Central memory CD8-positive, alpha-beta T cell (primary cell): Measurements from ENCODE around the gene LTB4R.
"Not testable (repeated sequence)": the region's sequence is repeated elsewhere in the genome, so short reads cannot be mapped to it uniquely, and the experiment has no call there.

ENCODE experiments used
- ATAC-seq: fragments of 150-1000 bp; cut with Tn5 transposase; replicated peaks from 2 replicates; pipeline ENCODE4 v1.10.0; 2022; ENCODE audit warnings: mild to moderate bottlenecking, moderate FRiP score, moderate number of reproducible peaks; ENCODE audit not compliant: poor library complexity, severe bottlenecking; ENCODE audit errors: extremely low read depth
- DNase-seq, 2 donors: peaks; one replicate each; pipeline ENCODE4 v3.0.0; 2021; ENCODE audit warnings: low spot score in 2 of 2
- H3K27ac Mint-ChIP-seq: one replicate; pipeline ENCODE4 v1.8.0; 2022; ENCODE audit warnings: low read depth, mild to moderate bottlenecking, moderate library complexity, mixed read lengths
- H3K27me3 Mint-ChIP-seq: one replicate; pipeline ENCODE4 v1.8.0; 2022; ENCODE audit warnings: mixed read lengths
- H3K36me3 Mint-ChIP-seq: one replicate; pipeline ENCODE4 v1.8.0; 2022; ENCODE audit warnings: mild to moderate bottlenecking, moderate library complexity, mixed read lengths; ENCODE audit not compliant: insufficient read depth
- H3K4me1 Mint-ChIP-seq: one replicate; pipeline ENCODE4 v1.8.0; 2022; ENCODE audit warnings: mixed read lengths
- H3K4me3 Mint-ChIP-seq: one replicate; pipeline ENCODE4 v1.8.0; 2022; ENCODE audit warnings: mild to moderate bottlenecking, moderate library complexity, mixed read lengths
- H3K9me3 Mint-ChIP-seq: one replicate; pipeline ENCODE4 v1.8.0; 2022; ENCODE audit warnings: mixed read lengths

LTB4R gene

DNA sequence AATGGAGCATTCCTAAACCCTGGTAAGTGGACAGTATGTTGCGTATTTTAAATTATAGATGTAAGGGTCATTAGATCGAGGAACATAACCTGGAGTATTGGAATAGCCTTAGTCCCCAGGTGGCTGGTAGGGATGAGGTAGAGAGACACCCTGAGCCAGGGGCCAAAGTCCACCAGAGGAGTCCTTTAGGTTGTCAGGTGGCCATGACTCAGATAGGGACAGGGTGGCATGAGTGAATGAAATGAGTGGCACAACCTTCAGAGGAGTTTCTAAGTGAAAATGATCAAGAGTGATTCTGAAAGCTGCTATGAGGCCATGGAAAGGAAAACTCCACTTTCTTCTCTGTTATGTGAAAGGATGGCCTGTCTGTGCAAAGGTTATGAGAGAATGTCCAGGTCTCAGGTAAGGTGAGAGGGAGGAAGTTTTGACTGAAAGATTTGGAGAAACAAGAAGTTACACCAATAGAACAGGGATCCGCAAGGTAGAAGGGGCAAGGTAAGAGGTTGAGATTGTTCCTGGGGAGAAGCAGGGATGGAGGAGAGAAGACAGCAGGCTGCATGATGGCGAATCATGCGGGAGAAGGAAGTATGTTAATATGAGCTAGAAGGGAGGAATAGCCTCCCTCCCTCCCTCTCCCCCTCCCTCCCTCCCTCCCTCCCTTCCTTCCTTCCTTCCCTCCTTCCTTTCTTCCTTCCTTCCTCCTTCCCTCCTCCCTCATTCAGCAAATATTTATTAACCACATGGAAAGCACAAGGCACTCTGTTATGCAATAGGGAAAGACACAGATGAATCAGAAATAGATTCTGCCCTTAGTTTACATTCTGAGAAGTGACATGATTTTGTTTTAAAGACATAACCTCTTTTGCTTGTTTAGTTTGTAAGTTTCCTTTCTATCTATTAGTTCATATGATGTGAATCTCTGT lies 42.5 kb downstream of the LTB4R start:
- peaks cover 71% of the 10 kb centered on the region for H3K27me3 Mint-ChIP-seq
- DNase-seq (no peak), ATAC-seq (no peak)
- H3K4me1 Mint-ChIP-seq: no peaks in the 10 kb centered on the region
- H3K4me3 Mint-ChIP-seq: no peak overlapping the region
- no peaks in the 10 kb centered on the region for H3K9me3 Mint-ChIP-seq
- H3K36me3 Mint-ChIP-seq: no peaks in the 10 kb centered on the region
- H3K27ac Mint-ChIP-seq: no peak overlapping the region

- peaks cover 66% of the 10 kb centered on the region for H3K27me3 Mint-ChIP-seq
- H3K36me3 Mint-ChIP-seq, ATAC-seq, H3K4me1 Mint-ChIP-seq, DNase-seq, H3K27ac Mint-ChIP-seq, H3K4me3 Mint-ChIP-seq, H3K9me3 Mint-ChIP-seq: not testable (repeated sequence)
Measured at GRCh38 chr14:24354482-24354825, 43.2 kb downstream of the LTB4R start.

GRCh38 chr14:24355009-24355408 lies 43.7 kb downstream of the LTB4R start:
- peaks cover 66% of the 10 kb centered on the region for H3K27me3 Mint-ChIP-seq
- H3K27ac Mint-ChIP-seq: no peak overlapping the region
- no peak for ATAC-seq
- H3K4me3 Mint-ChIP-seq: no peak overlapping the region
- H3K9me3 Mint-ChIP-seq: no peaks in the 10 kb centered on the region
- H3K4me1 Mint-ChIP-seq: no peaks in the 10 kb centered on the region
- no peak for DNase-seq
- H3K36me3 Mint-ChIP-seq: no peaks in the 10 kb centered on the region

DNA sequence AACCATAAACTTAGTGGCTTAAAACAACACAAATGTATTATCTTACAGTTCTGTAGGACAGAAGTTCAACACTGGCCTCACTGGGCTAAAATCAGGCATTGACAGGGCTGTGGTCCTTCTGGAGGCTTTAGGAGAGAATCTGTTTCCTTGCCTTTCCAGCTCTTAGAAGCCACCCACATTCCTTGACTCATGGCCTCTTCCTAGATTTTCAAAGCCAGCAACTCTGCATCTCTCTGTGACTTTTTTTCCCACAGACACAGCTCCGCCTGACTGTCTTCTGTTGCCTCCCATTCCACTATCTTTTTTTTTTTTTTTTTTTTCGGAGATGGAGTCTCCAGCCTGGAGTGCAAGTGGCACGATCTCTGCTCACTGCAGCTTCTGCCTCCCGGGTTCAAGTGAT lies 44.9 kb downstream of the LTB4R start:
- Mint-ChIP-seq H3K27ac (no peak overlapping the region), H3K9me3 (no peaks in the 10 kb centered on the region), H3K4me1 (no peaks in the 10 kb centered on the region), H3K27me3 (peaks cover 56% of the 10 kb centered on the region), H3K36me3 (no peaks in the 10 kb centered on the region), H3K4me3 (no peak overlapping the region)
- no peak for ATAC-seq
- DNase-seq: no peak

DNA sequence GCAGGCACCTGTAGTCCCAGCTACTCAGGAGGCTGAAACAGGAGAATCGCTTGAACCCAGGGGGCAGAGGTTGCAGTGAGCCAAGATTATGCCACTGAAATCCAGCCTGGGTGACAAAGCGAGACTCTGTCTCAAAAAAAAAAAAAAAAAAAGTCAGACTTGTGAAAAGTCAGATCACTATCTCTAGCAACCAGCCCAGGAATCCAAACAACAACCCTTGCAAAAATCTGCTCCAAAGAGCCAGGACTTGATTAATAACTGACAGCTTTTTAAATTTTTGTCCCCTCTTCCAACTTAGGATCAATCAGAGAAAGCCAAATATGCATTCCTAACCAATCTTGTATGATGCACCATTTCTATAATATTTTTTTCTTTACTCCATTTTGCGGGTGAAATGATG lies 49.0 kb downstream of the LTB4R start:
- peaks cover 54% of the 10 kb centered on the region for H3K27me3 Mint-ChIP-seq
- DNase-seq: no peak
- no peaks in the 10 kb centered on the region for H3K9me3 Mint-ChIP-seq
- ATAC-seq: no peak
- H3K27ac Mint-ChIP-seq: no peak overlapping the region
- H3K4me3 Mint-ChIP-seq: no peak overlapping the region
- H3K4me1 Mint-ChIP-seq: no peaks in the 10 kb centered on the region
- no peaks in the 10 kb centered on the region for H3K36me3 Mint-ChIP-seq

GRCh38 chr14:24361326-24361725 lies 50.0 kb downstream of the LTB4R start:
- H3K27ac Mint-ChIP-seq: no peak overlapping the region
- H3K4me3 Mint-ChIP-seq: no peak overlapping the region
- peaks cover 5% of the 10 kb centered on the region for H3K36me3 Mint-ChIP-seq
- H3K27me3 Mint-ChIP-seq: peaks cover 65% of the 10 kb centered on the region
- H3K9me3 Mint-ChIP-seq: no peaks in the 10 kb centered on the region
- ATAC-seq (no peak), DNase-seq (no peak)
- H3K4me1 Mint-ChIP-seq: peaks cover 8% of the 10 kb centered on the region

- H3K9me3 Mint-ChIP-seq: no peaks in the 10 kb centered on the region
Measured at GRCh38 chr14:24362241-24362960, 51.1 kb downstream of the LTB4R start.

GRCh38 chr14:24363401-24363800 lies 52.1 kb downstream of the LTB4R start:
- no peak for DNase-seq
- ATAC-seq: no peak
- Mint-ChIP-seq H3K27ac (no peak overlapping the region), H3K4me3 (no peak overlapping the region), H3K4me1 (peaks cover 27% of the 10 kb centered on the region), H3K9me3 (no peaks in the 10 kb centered on the region), H3K36me3 (peaks cover 5% of the 10 kb centered on the region), H3K27me3 (peaks cover 72% of the 10 kb centered on the region)

More at GRCh38 chr14:24362241-24362960, 51.1 kb downstream of the LTB4R start:
- DNase-seq (no peak), ATAC-seq (no peak)
- H3K4me1 Mint-ChIP-seq: peaks cover 17% of the 10 kb centered on the region
- H3K27ac Mint-ChIP-seq: no peak overlapping the region
- H3K36me3 Mint-ChIP-seq: peaks cover 5% of the 10 kb centered on the region
- H3K4me3 Mint-ChIP-seq: no peak overlapping the region
- peaks cover 71% of the 10 kb centered on the region for H3K27me3 Mint-ChIP-seq

DNA sequence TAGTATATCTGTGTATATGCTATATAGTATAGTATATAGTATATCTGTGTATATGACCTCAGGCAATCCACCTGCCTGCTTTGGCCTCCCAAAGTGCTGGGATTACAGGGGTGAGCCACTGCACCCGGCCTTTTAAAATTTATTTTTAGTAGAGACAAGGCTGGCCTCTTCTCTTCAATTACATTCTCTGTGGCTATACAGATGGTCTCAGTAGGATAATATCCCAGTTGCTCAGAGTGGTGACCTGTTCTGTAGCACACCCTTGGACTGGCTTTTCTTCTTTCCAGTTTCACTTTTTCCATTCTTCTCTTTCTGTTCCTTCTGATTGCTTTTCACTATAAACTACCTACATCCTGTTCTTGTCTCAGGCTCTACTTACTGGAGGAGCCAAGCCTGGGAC lies 53.5 kb downstream of the LTB4R start:
- DNase-seq: no peak
- H3K36me3 Mint-ChIP-seq: peaks cover 7% of the 10 kb centered on the region
- no peak for ATAC-seq
- no peaks in the 10 kb centered on the region for H3K9me3 Mint-ChIP-seq
- no peak overlapping the region for H3K4me3 Mint-ChIP-seq
- H3K27me3 Mint-ChIP-seq: peaks cover 80% of the 10 kb centered on the region
- H3K27ac Mint-ChIP-seq: no peak overlapping the region
- peaks cover 34% of the 10 kb centered on the region for H3K4me1 Mint-ChIP-seq

DNA sequence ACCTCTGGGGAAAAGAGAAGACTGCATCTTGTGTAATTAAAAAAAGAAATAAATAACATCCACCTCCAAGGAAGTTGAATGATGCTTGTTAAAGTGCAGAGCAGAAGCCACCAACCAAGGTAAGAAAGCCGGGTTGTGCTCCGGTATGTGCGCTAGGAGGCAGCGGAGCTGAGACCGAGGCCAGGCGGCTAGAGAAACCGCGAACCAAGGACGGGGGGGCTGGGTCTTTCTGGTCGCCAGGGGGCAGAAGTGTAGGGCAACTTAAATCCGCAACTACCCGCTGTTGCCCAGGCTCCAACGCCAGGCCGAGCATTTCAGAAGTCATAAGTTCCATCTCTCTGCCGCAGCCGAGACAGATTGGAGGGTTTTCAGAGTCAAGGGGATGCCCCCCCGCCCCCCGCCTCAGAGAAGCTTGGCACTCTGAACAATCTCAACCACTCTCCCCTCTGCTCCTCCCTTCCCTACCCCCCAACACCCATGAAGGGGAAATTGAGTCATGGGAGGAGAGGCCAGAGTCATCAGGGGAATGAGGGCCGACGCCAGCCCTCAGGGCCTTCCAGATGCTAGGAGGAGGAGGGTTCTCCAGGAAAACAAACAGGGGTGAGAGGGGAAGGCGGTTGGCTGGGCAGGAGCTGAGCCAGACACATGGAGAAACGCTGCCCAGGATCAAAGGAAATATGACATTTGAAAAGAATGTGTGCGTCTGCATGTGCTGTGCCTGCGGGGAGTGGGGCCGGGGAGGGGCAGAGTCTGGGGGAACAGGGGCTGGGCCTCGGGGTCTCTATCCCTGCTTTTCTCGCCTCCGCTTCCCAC lies 54.5 kb downstream of the LTB4R start:
- peak overlapping the region; percentile 45 for H3K4me3 Mint-ChIP-seq
- H3K36me3 Mint-ChIP-seq: peaks cover 7% of the 10 kb centered on the region
- peaks cover 77% of the 10 kb centered on the region for H3K27me3 Mint-ChIP-seq
- ATAC-seq: peak; percentile 45
- peaks cover 34% of the 10 kb centered on the region for H3K4me1 Mint-ChIP-seq
- no peaks in the 10 kb centered on the region for H3K9me3 Mint-ChIP-seq
- peak in 1 of 2 donors; percentile 40 for DNase-seq
- H3K27ac Mint-ChIP-seq: no peak overlapping the region

DNA sequence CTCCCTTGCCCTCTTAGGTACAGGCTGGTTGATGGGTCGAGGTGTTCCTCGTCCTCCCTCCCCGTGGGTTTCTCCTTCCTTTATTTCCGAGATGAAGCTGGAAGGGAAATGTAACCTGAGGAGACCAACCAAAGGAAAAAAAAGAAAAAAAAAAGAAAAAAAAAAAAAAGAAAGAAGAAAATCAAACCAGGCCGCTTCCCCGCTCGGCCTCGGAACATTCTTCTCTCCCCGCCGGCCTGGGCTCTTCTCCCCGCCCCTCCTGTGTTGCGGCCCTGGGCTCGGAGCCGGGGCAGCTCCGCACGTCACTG lies 55.1 kb downstream of the LTB4R start:
- H3K27ac Mint-ChIP-seq: no peak overlapping the region
- ATAC-seq (no peak), DNase-seq (no peak)
- peaks cover 7% of the 10 kb centered on the region for H3K36me3 Mint-ChIP-seq
- H3K27me3 Mint-ChIP-seq: peaks cover 75% of the 10 kb centered on the region
- H3K9me3 Mint-ChIP-seq: no peaks in the 10 kb centered on the region
- H3K4me1 Mint-ChIP-seq: peaks cover 34% of the 10 kb centered on the region
- H3K4me3 Mint-ChIP-seq: peak overlapping the region; percentile 70

DNA sequence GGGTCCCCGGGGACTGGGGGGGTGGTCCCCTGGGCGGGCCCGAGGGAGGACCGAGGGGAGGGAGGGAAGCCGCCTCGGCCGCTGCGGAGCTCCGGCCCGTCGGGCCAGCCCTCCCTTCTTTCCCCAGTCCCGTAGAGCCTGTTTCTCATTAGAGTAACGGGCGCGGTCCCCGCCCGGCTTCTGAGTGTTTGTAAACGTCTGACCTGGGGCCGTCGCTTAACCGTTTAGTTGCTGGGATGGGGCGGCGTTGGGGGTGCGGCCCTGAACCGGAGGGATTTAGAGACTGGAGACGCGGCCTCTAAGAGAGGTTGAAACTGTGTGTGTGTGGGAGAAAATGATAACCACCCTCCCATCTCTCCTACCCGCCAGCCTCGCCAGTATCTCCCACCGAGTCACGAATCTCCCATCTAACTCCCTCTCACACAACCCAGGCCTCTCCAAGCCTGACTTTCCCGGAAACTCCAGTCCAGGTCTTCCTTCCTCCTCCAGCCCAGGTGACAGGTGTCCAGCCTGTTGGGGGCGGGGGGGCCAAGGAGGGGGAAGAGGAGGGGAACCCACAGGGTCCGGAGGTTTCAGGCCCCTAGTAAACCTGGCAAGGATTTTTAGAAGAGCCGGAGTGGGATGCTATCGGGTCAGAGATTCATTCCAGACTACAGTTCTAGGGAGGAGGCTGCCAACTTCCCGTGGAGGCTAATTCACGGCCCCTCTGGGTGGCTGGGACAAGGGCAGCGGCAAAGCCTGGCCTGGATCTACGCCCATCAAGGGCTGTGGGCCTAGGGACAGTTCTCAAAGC lies 55.6 kb downstream of the LTB4R start:
- no peak overlapping the region for H3K27ac Mint-ChIP-seq
- ATAC-seq: no peak

More for the DNA sequence above, 55.6 kb downstream of the LTB4R start:
- Mint-ChIP-seq H3K27me3 (peaks cover 69% of the 10 kb centered on the region), H3K36me3 (peaks cover 9% of the 10 kb centered on the region), H3K9me3 (no peaks in the 10 kb centered on the region), H3K4me1 (peaks cover 34% of the 10 kb centered on the region), H3K4me3 (peak overlapping the region; percentile 70)
- no peak for DNase-seq
